Fibroblast of lung (primary cell): ENCODE results near the gene NAA38. TPM values are rescaled to one million over a fixed set of nuclear protein-coding genes. Genes with fewer than 3 reads are reported as not detected.

Experiments
- DNase-seq, 2 donors: peaks; one replicate each; pipeline versions ENCODE4 v3.0.0 to v3.0.0-alpha.2; 2010; ENCODE audit warnings: low read depth in 2 of 2
- H2AFZ ChIP-seq: 2 replicates; pipeline ENCODE4 v1.5.1; 2012; ENCODE audit warnings: low read length, control low read depth, inconsistent platforms
- H3K27ac ChIP-seq: 2 replicates; pipeline ENCODE4 v1.5.1; 2011; ENCODE audit warnings: low read length, control low read depth; ENCODE audit not compliant: insufficient read depth
- H3K27me3 ChIP-seq: 2 replicates; pipeline ENCODE4 v1.5.1; 2011; ENCODE audit warnings: mild to moderate bottlenecking, low read length; ENCODE audit not compliant: control insufficient read depth, insufficient read depth
- H3K36me3 ChIP-seq: 2 replicates; pipeline ENCODE4 v1.5.1; 2011; ENCODE audit warnings: low read length; ENCODE audit not compliant: control insufficient read depth, insufficient read depth
- H3K4me1 ChIP-seq: 2 replicates; pipeline ENCODE4 v1.5.1; 2011; ENCODE audit warnings: low read length; ENCODE audit not compliant: control insufficient read depth, insufficient read depth; ENCODE audit errors: extremely low read depth
- H3K4me2 ChIP-seq: 2 replicates; pipeline ENCODE4 v1.5.1; 2011; ENCODE audit warnings: low read length, control low read depth; ENCODE audit not compliant: insufficient read depth; ENCODE audit errors: extremely low read depth
- H3K4me3 ChIP-seq, 4 experiments: fragments of 200-600 bp in 1 of 4; sonication (generic) in 1 of 4; replicated peaks in 1 of 4; 2 replicates each; pipeline ENCODE4 v1.5.1; 2011 to 2016; ENCODE audit warnings: low read length in 4 of 4, low read depth in 3 of 4, mild to moderate bottlenecking in 3 of 4, control low read depth in 2 of 4, inconsistent platforms in 1 of 4, mixed read lengths in 1 of 4; ENCODE audit not compliant: insufficient read depth in 1 of 4; ENCODE audit errors: control extremely low read depth in 1 of 4
- H3K79me2 ChIP-seq: 2 replicates; pipeline ENCODE4 v1.5.1; 2012; ENCODE audit warnings: mild to moderate bottlenecking, low read length, inconsistent platforms; ENCODE audit not compliant: control insufficient read depth, insufficient read depth
- H3K9ac ChIP-seq: 2 replicates; pipeline ENCODE4 v1.5.1; 2011; ENCODE audit warnings: mild to moderate bottlenecking, low read length, control low read depth; ENCODE audit not compliant: insufficient read depth
- H3K9me3 ChIP-seq: 2 replicates; pipeline ENCODE4 v1.5.1; 2012; ENCODE audit warnings: low read depth, low read length; ENCODE audit not compliant: control insufficient read depth, insufficient read depth
- H4K20me1 ChIP-seq: 2 replicates; pipeline ENCODE4 v1.5.1; 2011; ENCODE audit warnings: low read length; ENCODE audit not compliant: control insufficient read depth, insufficient read depth; ENCODE audit errors: extremely low read depth
- EZH2 ChIP-seq: IDR thresholded peaks from 2 replicates; pipeline ENCODE4 v1.5.1; 2012; ENCODE audit warnings: low read length, control low read depth, mild to moderate bottlenecking; ENCODE audit errors: missing control alignments
- polyA plus RNA-seq, 2 donors: library from polyadenylated mRNA; depleted of rRNA in 1 of 2; stranded (reverse) in 1 of 2; unstranded in 1 of 2; fragments of >200 nt; gene quantifications; 2 replicates each; pipeline ENCODE4 v1.2.1, GENCODE V29; 2011 to 2012; ENCODE audit warnings: missing spikeins in 1 of 2
- total RNA-seq: library from RNA; depleted of rRNA; stranded (reverse); fragments of >200 nt; gene quantifications from 2 replicates; pipeline ENCODE4 v1.2.1, GENCODE V29; 2014
- TF ChIP-seq, protein P1 (sequence below), 2 donors: IDR thresholded peaks in 1 of 2; conservative IDR thresholded peaks in 1 of 2; 1 replicate in 1 of 2; 2 replicates in 1 of 2; pipeline ENCODE4 v1.5.1; 2011 to 2012; ENCODE audit warnings: low read length in 2 of 2, control low read depth in 1 of 2, inconsistent platforms in 1 of 2, low read depth in 1 of 2, mild to moderate bottlenecking in 1 of 2

Gene NAA38
- total and polyA plus RNA-seq, 2 donors (not counting 1 experiment from before 2014, with no cell fraction given) = 31.0 to 78.9 TPM

DNA sequence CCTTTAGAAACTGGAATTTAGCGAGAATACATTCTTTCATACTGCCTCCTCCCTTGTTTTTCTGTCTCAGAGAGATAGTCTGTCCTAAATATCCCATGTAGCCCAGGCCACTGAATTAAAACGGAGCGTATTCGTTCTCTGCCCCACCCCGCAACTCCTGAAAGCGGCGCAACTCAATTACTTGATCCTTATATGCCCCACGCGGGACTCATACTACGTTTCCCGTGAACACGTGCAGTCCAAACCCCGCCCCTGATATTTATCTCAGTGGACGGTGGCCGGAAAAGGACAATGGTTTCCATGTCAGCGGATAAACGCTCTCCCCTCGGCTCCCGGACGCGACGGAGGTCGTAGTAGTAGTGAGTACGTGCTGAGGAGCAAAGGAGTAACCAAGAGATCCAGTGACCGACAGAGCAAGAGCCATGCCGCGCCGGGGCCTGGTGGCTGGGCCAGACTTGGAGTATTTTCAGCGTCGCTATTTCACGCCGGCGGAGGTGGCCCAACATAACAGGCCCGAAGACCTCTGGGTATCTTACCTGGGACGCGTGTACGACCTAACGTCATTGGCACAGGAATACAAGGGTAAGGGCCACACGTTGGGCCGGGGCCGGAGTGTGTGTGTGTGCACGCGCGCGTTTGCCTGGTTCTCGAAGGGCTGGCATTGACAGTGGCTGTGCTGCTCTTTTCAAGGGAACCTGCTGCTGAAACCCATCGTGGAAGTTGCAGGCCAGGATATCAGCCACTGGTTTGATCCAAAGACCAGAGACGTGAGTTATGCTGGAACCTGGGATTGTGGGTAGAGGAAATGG, 558 bp upstream of the NAA38 start, which contains the start of gene CYB5D1:
Gene CYB5D1 (plus strand): TSS at position 291 of the 809 bp plus-strand sequence. CDS start 132 bp downstream, at position 423.
- Histone ChIP-seq H3K27me3 (no peaks in the 10 kb centered on the region), H3K9ac (peak within 1 kb of the TSS; percentile 80), H3K4me3 (peak within 1 kb of the TSS; percentile 71 to 93 (median 86)), H3K79me2 (peaks cover 14% of the 10 kb centered on the region), H2AFZ (peak within 1 kb of the TSS; percentile 97), H3K4me1 (peaks cover 18% of the 10 kb centered on the region), H3K9me3 (no peaks in the 10 kb centered on the region), H3K4me2 (peak within 1 kb of the TSS; percentile 99), H3K27ac (peak within 1 kb of the TSS; percentile 92), H4K20me1 (no peaks in the 10 kb centered on the region), H3K36me3 (peaks cover 13% of the 10 kb centered on the region)
- DNase-seq = peak; percentile 92 to 97
- TF ChIP-seq EZH2 = no peak
- TF ChIP-seq, protein P1, sequence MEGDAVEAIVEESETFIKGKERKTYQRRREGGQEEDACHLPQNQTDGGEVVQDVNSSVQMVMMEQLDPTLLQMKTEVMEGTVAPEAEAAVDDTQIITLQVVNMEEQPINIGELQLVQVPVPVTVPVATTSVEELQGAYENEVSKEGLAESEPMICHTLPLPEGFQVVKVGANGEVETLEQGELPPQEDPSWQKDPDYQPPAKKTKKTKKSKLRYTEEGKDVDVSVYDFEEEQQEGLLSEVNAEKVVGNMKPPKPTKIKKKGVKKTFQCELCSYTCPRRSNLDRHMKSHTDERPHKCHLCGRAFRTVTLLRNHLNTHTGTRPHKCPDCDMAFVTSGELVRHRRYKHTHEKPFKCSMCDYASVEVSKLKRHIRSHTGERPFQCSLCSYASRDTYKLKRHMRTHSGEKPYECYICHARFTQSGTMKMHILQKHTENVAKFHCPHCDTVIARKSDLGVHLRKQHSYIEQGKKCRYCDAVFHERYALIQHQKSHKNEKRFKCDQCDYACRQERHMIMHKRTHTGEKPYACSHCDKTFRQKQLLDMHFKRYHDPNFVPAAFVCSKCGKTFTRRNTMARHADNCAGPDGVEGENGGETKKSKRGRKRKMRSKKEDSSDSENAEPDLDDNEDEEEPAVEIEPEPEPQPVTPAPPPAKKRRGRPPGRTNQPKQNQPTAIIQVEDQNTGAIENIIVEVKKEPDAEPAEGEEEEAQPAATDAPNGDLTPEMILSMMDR (conservative IDR thresholded peaks at IDR 0.05 in 1 of 2, IDR thresholded peaks at IDR 0.05 in 1 of 2; ENCODE audit: low read depth in 1 of 2, low read length in 2 of 2) = no peak

DNA sequence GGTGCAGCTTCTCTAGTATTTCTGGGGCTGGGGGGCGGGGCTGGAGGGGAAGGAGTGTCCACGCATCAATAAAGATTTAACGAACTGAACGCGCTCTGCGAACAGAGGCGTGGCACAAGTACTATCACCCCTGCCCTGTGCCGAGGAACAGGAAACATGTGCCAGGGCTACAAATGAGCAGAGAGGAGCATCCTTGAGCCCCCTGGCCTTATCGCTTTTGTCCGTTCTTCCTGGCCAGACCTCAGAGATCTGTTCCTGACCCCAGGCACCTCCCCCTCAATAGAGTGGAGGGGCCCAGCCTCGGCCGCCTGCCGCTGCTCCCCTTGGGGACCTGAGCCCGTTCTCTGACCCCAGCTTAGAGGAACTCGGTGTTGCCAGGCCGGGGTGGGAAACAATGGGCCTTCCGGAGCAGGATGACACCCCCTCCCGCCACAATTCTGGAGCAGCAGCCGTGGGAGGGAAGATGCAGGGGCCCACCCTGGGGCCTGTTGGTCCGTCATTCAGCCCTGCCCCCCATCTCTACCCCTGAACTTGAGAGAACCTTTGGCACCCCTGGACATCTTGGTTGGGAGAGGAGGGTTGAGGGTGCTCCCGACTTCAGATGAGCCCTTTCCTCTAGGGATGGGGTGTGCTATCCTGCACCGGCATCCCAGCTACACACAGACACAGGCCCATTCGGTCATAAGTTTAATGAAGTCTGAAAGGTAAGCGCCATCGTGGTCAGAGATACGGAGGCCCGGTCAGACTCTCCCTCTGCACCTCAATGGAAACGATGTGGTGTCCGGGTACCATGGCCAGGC, 1.1 kb downstream of the NAA38 start:
- H3K79me2 ChIP-seq = peaks cover 14% of the 10 kb centered on the region
- no peak overlapping the region for H2AFZ ChIP-seq
- TF ChIP-seq EZH2 = no peak
- TF ChIP-seq, protein P1 (conservative IDR thresholded peaks at IDR 0.05 in 1 of 2, IDR thresholded peaks at IDR 0.05 in 1 of 2; ENCODE audit: low read depth in 1 of 2, low read length in 2 of 2) = no peak

DNA sequence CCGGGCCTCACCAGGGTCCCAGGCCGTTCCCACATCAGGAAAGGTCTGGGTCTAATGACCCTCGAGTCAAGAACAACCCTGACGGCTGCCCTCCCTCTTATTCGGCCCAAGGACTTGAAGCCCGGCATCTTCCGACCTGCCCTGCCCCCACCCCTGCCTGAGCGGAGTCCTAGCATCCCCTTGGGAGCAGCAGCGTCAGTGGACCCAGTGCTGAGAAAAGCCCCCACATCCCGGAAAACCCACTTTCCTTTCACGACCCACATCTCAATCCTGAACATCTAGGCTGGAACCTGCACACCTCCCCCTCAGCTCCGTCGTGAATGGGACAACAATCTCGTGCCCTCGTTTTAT, 1.7 kb downstream of the NAA38 start:
- no peaks in the 10 kb centered on the region for H3K9me3 ChIP-seq
- H2AFZ ChIP-seq = no peak overlapping the region
- H3K4me1 ChIP-seq = peaks cover 21% of the 10 kb centered on the region
- peaks cover 14% of the 10 kb centered on the region for H3K79me2 ChIP-seq
- H3K9ac ChIP-seq = no peak overlapping the region
- no peak for TF ChIP-seq EZH2
- TF ChIP-seq, protein P1 (conservative IDR thresholded peaks at IDR 0.05 in 1 of 2, IDR thresholded peaks at IDR 0.05 in 1 of 2; ENCODE audit: low read depth in 1 of 2, low read length in 2 of 2) = no peak
- peak overlapping the region in 1 of 4 experiments; percentile 91 for H3K4me3 ChIP-seq
- peaks cover 32% of the 10 kb centered on the region for H3K36me3 ChIP-seq
- peak overlapping the region; percentile 84 for H3K4me2 ChIP-seq
- DNase-seq = no peak
- H3K27me3 ChIP-seq = no peaks in the 10 kb centered on the region
- H4K20me1 ChIP-seq = no peaks in the 10 kb centered on the region
- peak overlapping the region; percentile 92 for H3K27ac ChIP-seq

More for the DNA sequence above, 1.1 kb downstream of the NAA38 start:
- Histone ChIP-seq H4K20me1 (no peaks in the 10 kb centered on the region), H3K36me3 (peaks cover 27% of the 10 kb centered on the region), H3K4me2 (peak overlapping the region; percentile 84), H3K27me3 (no peaks in the 10 kb centered on the region), H3K4me1 (peaks cover 21% of the 10 kb centered on the region), H3K4me3 (peak overlapping the region; percentile 71 to 93 (median 86)), H3K9ac (peak overlapping the region; percentile 5), H3K27ac (peak overlapping the region; percentile 92), H3K9me3 (no peaks in the 10 kb centered on the region)
- peak; percentile 30 to 40 for DNase-seq
